H1 (cell line): ENCODE data around the gene CKAP5. TPM values are rescaled to one million over a fixed set of nuclear protein-coding genes. Genes with fewer than 3 reads are reported as not detected.

Source experiments
- CTCF ChIA-PET: fragments of 300-600 bp; sonication (Branson Sonifier 250); formaldehyde crosslinking; loops from one replicate; lab custom pipeline; 2021; ENCODE audit not compliant: partially characterized antibody; lab: Charles Lee
- POLR2A ChIA-PET: fragments of 300-600 bp; sonication (Branson Sonifier 250); formaldehyde crosslinking; loops from one replicate; lab custom pipeline; 2021; ENCODE audit warnings: inconsistent platforms; ENCODE audit not compliant: partially characterized antibody; lab: Charles Lee
- DNase-seq, 2 experiments: peaks; one replicate each; pipeline versions ENCODE4 v3.0.0 to v3.0.0-alpha.2; 2010 to 2022; ENCODE audit warnings: low spot score in 2 of 2, low read depth in 1 of 2, mixed read lengths in 1 of 2
- FAIRE-seq: peaks from 2 replicates; lab custom pipeline; 2011; peaks lifted over from hg19 to GRCh38; lab: Jason Lieb, UNC
- H2AFZ ChIP-seq: 2 replicates; pipeline ENCODE4 v1.8.1; 2012; ENCODE audit warnings: low read length, inconsistent platforms
- H2AK5ac ChIP-seq: 2 replicates; pipeline ENCODE4 v1.6.1; 2013; ENCODE audit warnings: low read depth, low read length
- H2BK120ac ChIP-seq: replicated peaks from 2 replicates; pipeline ENCODE3; 2013; ENCODE audit warnings: low read depth, low read length, inconsistent platforms
- H2BK12ac ChIP-seq: 2 replicates; pipeline ENCODE4 v1.6.1; 2013; ENCODE audit warnings: low read depth, low read length
- H2BK15ac ChIP-seq: 2 replicates; pipeline ENCODE4 v1.6.1; 2013; ENCODE audit warnings: low read length
- H2BK20ac ChIP-seq: 2 replicates; pipeline ENCODE4 v1.6.1; 2013; ENCODE audit warnings: low read length
- H2BK5ac ChIP-seq: 2 replicates; pipeline ENCODE4 v1.6.1; 2013; ENCODE audit warnings: low read depth, low read length
- H3K14ac ChIP-seq: 2 replicates; pipeline ENCODE4 v1.6.1; 2013; ENCODE audit warnings: inconsistent platforms; ENCODE audit not compliant: insufficient read length
- H3K18ac ChIP-seq: 2 replicates; pipeline ENCODE4 v1.6.1; 2013; ENCODE audit warnings: low read length; ENCODE audit errors: extremely low read depth
- H3K23ac ChIP-seq: 2 replicates; pipeline ENCODE4 v1.6.1; 2013; ENCODE audit warnings: inconsistent platforms; ENCODE audit not compliant: insufficient read length
- H3K23me2 ChIP-seq: 2 replicates; pipeline ENCODE4 v1.6.1; 2013; ENCODE audit warnings: low read depth, low read length
- H3K27ac ChIP-seq: 2 replicates; pipeline ENCODE4 v1.6.1; 2011; ENCODE audit warnings: low read depth, low read length, inconsistent platforms
- H3K27me3 ChIP-seq, 4 experiments: replicated peaks in 1 of 4; 1 replicate in 1 of 4; 2 replicates in 3 of 4; pipeline versions ENCODE4 v1.6.1 to v1.8.1; 2011 to 2013; ENCODE audit warnings: low read length in 3 of 4, mild to moderate bottlenecking in 3 of 4, inconsistent platforms in 2 of 4, mixed read lengths in 2 of 4, moderate library complexity in 1 of 4; ENCODE audit not compliant: control insufficient read depth in 3 of 4, insufficient read depth in 3 of 4; ENCODE audit errors: extremely low read depth in 1 of 4
- H3K36me3 ChIP-seq, 4 experiments: 2 replicates each; pipeline versions ENCODE4 v1.6.1 to v1.8.1; 2011 to 2013; ENCODE audit warnings: mild to moderate bottlenecking in 4 of 4, low read length in 3 of 4, moderate library complexity in 2 of 4, control low read depth in 1 of 4, inconsistent platforms in 1 of 4; ENCODE audit not compliant: insufficient read depth in 4 of 4, control insufficient read depth in 2 of 4
- H3K4ac ChIP-seq: replicated peaks from 2 replicates; pipeline ENCODE3; 2013; ENCODE audit warnings: low read length, low read depth, mixed read lengths, inconsistent platforms; ENCODE audit not compliant: insufficient read length
- H3K4me1 ChIP-seq, 4 experiments: replicated peaks in 1 of 4; 1 replicate in 1 of 4; 2 replicates in 3 of 4; pipeline versions ENCODE4 v1.6.1 to v1.8.1; 2011 to 2013; ENCODE audit warnings: low read length in 3 of 4, inconsistent platforms in 2 of 4, mixed read lengths in 1 of 4; ENCODE audit not compliant: insufficient read depth in 4 of 4, control insufficient read depth in 3 of 4
- H3K4me2 ChIP-seq, 2 experiments: 2 replicates each; pipeline versions ENCODE4 v1.6.1 to v1.8.1; 2011 to 2013; ENCODE audit warnings: low read depth in 2 of 2, low read length in 2 of 2, control low read depth in 1 of 2, inconsistent platforms in 1 of 2, mild to moderate bottlenecking in 1 of 2; ENCODE audit not compliant: insufficient read depth in 1 of 2
- H3K4me3 ChIP-seq, 4 experiments: fragments of 200-600, 300-600 bp in 1 of 4; sonication (generic), shearing (Covaris generic), sonication (Bioruptor Twin) in 1 of 4; 2 replicates each; pipeline versions ENCODE4 v1.5.1 to v1.8.1; 2011 to 2016; ENCODE audit warnings: low read length in 4 of 4, low read depth in 3 of 4, control low read depth in 2 of 4, inconsistent platforms in 2 of 4, mild to moderate bottlenecking in 2 of 4, mixed read lengths in 1 of 4, moderate library complexity in 1 of 4; ENCODE audit not compliant: insufficient read depth in 2 of 4; ENCODE audit errors: extremely low read depth in 1 of 4
- H3K56ac ChIP-seq: replicated peaks from 2 replicates; pipeline ENCODE3; 2013; ENCODE audit warnings: low read depth, mild to moderate bottlenecking, mixed read lengths, low read length, inconsistent platforms; ENCODE audit not compliant: insufficient read length
- H3K79me1 ChIP-seq: 2 replicates; pipeline ENCODE4 v1.6.1; 2013; ENCODE audit warnings: low read depth, low read length, control low read depth
- H3K79me2 ChIP-seq, 2 experiments: 2 replicates each; pipeline versions ENCODE4 v1.6.1 to v1.8.1; 2012 to 2013; ENCODE audit warnings: low read length in 2 of 2, mild to moderate bottlenecking in 2 of 2, inconsistent platforms in 1 of 2; ENCODE audit not compliant: insufficient read depth in 2 of 2, control insufficient read depth in 1 of 2
- H3K9ac ChIP-seq, 4 experiments: replicated peaks in 1 of 4; 1 replicate in 1 of 4; 2 replicates in 3 of 4; pipeline versions ENCODE4 v1.6.1 to v1.8.1; 2011 to 2013; ENCODE audit warnings: low read depth in 3 of 4, low read length in 3 of 4, control low read depth in 2 of 4, mild to moderate bottlenecking in 2 of 4, moderate library complexity in 2 of 4, inconsistent platforms in 1 of 4; ENCODE audit errors: extremely low read depth in 1 of 4
- H3K9me3 ChIP-seq, 2 experiments: 2 replicates each; pipeline versions ENCODE4 v1.6.1 to v1.8.1; 2012 to 2013; ENCODE audit warnings: mild to moderate bottlenecking in 2 of 2, moderate library complexity in 2 of 2, control low read depth in 1 of 2, inconsistent platforms in 1 of 2, low read depth in 1 of 2, low read length in 1 of 2, mixed read lengths in 1 of 2; ENCODE audit not compliant: insufficient read depth in 2 of 2
- H4K20me1 ChIP-seq, 2 experiments: replicated peaks in 1 of 2; 2 replicates each; pipeline versions ENCODE3 to v1.8.1; 2011 to 2013; ENCODE audit warnings: inconsistent platforms in 2 of 2, low read length in 2 of 2, mild to moderate bottlenecking in 1 of 2; ENCODE audit not compliant: insufficient read depth in 2 of 2, control insufficient read depth in 1 of 2
- H4K5ac ChIP-seq: 2 replicates; pipeline ENCODE4 v1.6.1; 2013; ENCODE audit warnings: low read length, low read depth, mixed read lengths, inconsistent platforms; ENCODE audit not compliant: insufficient read length
- H4K8ac ChIP-seq: 2 replicates; pipeline ENCODE4 v1.8.0; 2013; ENCODE audit warnings: mild to moderate bottlenecking, moderate library complexity, low read length, inconsistent platforms; ENCODE audit not compliant: insufficient read depth; ENCODE audit errors: extremely low read depth
- H4K91ac ChIP-seq: replicated peaks from 2 replicates; pipeline ENCODE3; 2013; ENCODE audit warnings: low read length, mixed read lengths, inconsistent platforms; ENCODE audit not compliant: insufficient read length
- CBX5 ChIP-seq: fragments of 300-800, 300-1000 bp; sonication (generic); IDR thresholded peaks from 2 replicates; pipeline ENCODE4 v1.7.1; 2016; ENCODE audit warnings: antibody characterized with exemption, low read length, low read depth
- CBX8 ChIP-seq: fragments of 300-800, 300-1000 bp; sonication (generic); IDR thresholded peaks from 2 replicates; pipeline ENCODE4 v1.7.1; 2016; ENCODE audit warnings: low read depth, low read length, borderline replicate concordance
- CREB1 ChIP-seq: IDR thresholded peaks from 2 replicates; pipeline ENCODE4 v1.6.1; 2012; ENCODE audit warnings: inconsistent platforms
- E2F6 ChIP-seq: IDR thresholded peaks from 2 replicates; pipeline ENCODE4 v1.6.1; 2012; ENCODE audit warnings: inconsistent platforms
- GTF2F1 ChIP-seq: IDR thresholded peaks from 2 replicates; pipeline ENCODE4 v1.6.1; 2012; ENCODE audit warnings: low read depth, low read length, improper control_type of control experiment, borderline replicate concordance
- JUN ChIP-seq: IDR thresholded peaks from 2 replicates; pipeline ENCODE4 v1.6.1; 2011; ENCODE audit warnings: low read depth, mild to moderate bottlenecking, improper control_type of control experiment, low read length
- POLR2A ChIP-seq, 2 experiments: IDR thresholded peaks; 1 replicate in 1 of 2; 2 replicates in 1 of 2; pipeline ENCODE4 v1.6.1; 2011; ENCODE audit warnings: low read depth in 2 of 2, low read length in 2 of 2, mild to moderate bottlenecking in 2 of 2; ENCODE audit errors: control extremely low read depth in 1 of 2
- SAP30 ChIP-seq: fragments of 300-600 bp; sonication (generic); IDR thresholded peaks from 2 replicates; pipeline ENCODE4 v1.7.1; 2012; ENCODE audit warnings: low read length, moderate library complexity, mild to moderate bottlenecking, inconsistent platforms; ENCODE audit not compliant: insufficient read depth, insufficient replicate concordance
- SIN3A ChIP-seq, 2 experiments: IDR thresholded peaks in 1 of 2; conservative IDR thresholded peaks in 1 of 2; 2 replicates each; pipeline ENCODE4 v1.6.1; 2011 to 2012; ENCODE audit warnings: low read length in 2 of 2, improper control_type of control experiment in 1 of 2, low read depth in 1 of 2, mild to moderate bottlenecking in 1 of 2
- SIRT6 ChIP-seq: IDR thresholded peaks from one replicate; pipeline ENCODE4 v1.7.1; 2012; ENCODE audit warnings: low read length, inconsistent platforms
- SP4 ChIP-seq: IDR thresholded peaks from 2 replicates; pipeline ENCODE4 v1.6.1; 2012; ENCODE audit warnings: low read length, inconsistent platforms
- TBP ChIP-seq: IDR thresholded peaks from 2 replicates; pipeline ENCODE4 v1.6.1; 2011; ENCODE audit warnings: low read depth, low read length, improper control_type of control experiment
- WGBS, 2 experiments: shearing (Covaris generic) in 1 of 2; methylation state at CpG; one replicate each; pipeline versions ENCODE4 v1.1.6 to v1.1.7; 2013 to 2015; ENCODE audit warnings: low lambda C conversion rate in 2 of 2, mixed read lengths in 2 of 2, inconsistent platforms in 1 of 2, low coverage in 1 of 2, missing lambda C conversion rate in 1 of 2; ENCODE audit not compliant: insufficient replicate concordance in 2 of 2, insufficient coverage in 1 of 2, insufficient read length in 1 of 2; ENCODE audit errors: extremely low coverage in 1 of 2, missing lambda C conversion rate in 1 of 2; 5-methylcytosine and 5-hydroxymethylcytosine counted together
- polyA plus RNA-seq, 7 experiments: library from polyadenylated mRNA; depleted of rRNA in 3 of 7; stranded (reverse) in 5 of 7; unstranded in 2 of 7; fragments of >200 nt in 5 of 7; fragments of 200-250 nt in 2 of 7; gene quantifications; 1 replicate in 5 of 7; 2 replicates in 1 of 7; 4 replicates in 1 of 7; pipeline versions ENCODE4 v1.2.1 to v1.2.3, GENCODE V29; 2011 to 2013; ENCODE audit warnings: missing spikeins in 2 of 7, mixed read lengths in 2 of 7
- total RNA-seq: library from RNA; stranded (reverse); fragmentation: NEBNext Ultra II Directional; extraction: Animal tissue kit (Norgen Biotek cat#: 25700); gene quantifications from 2 replicates; pipeline ENCODE4 v1.2.1, GENCODE V29; 2021
- TF ChIP-seq, protein P1 (sequence below): IDR thresholded peaks from 2 replicates; pipeline ENCODE4 v1.6.1; 2011; ENCODE audit warnings: low read length, improper control_type of control experiment

The CKAP5 gene
- total and polyA plus RNA-seq, 2 of the 8 experiments (the other 6 are each of a cell fraction or from before 2014, with no cell fraction given), result 64.8 to 185 TPM

GRCh38 chr11:46698597-46698996 lies 147.5 kb downstream of the CKAP5 start:
- DNase-seq (no peak), FAIRE-seq (no peak)
- CTCF ChIA-PET, result interaction anchor here (0.6 to 2.3 kb wide), 2 partner anchors 24 to 169 kb away, joined by 3 to 5 read pairs; no protein-coding TSS in a partner anchor
- no peak overlapping the region for H4K91ac ChIP-seq
- H3K23me2 ChIP-seq, result peaks cover 9% of the 10 kb centered on the region; the same call in 1 of the 2 replicates
- H3K4me1 ChIP-seq, result no peaks in the 10 kb centered on the region; a peak in 4 of 7 replicates
- no peaks in the 10 kb centered on the region for H3K27me3 ChIP-seq
- H3K4me3 ChIP-seq, result no peak overlapping the region
- 92% methylated on average over 1 of the region's 1 CpG; no CpG with 5 or more reads in 1 of the 2 experiments for WGBS, 2 experiments
- no peak overlapping the region for H2BK12ac ChIP-seq
- peaks cover 3 to 16% of the 10 kb centered on the region in 2 experiments; a peak in 2 of 4 replicates for H3K79me2 ChIP-seq
- H3K9ac ChIP-seq, result no peak overlapping the region
- H2BK20ac ChIP-seq, result no peak overlapping the region
- H3K14ac ChIP-seq, result no peak overlapping the region
- H3K9me3 ChIP-seq, result no peaks in the 10 kb centered on the region
- H3K4ac ChIP-seq, result no peak overlapping the region
- H3K23ac ChIP-seq, result no peak overlapping the region
- H3K27ac ChIP-seq, result no peak overlapping the region
- no peak overlapping the region for H2BK15ac ChIP-seq
- no peak overlapping the region for H2BK120ac ChIP-seq
- POLR2A ChIA-PET, result interaction anchor here (1.1 to 3.1 kb wide), 3 partner anchors 11 to 27 kb away, joined by 4 to 21 read pairs (median 5); no protein-coding TSS in a partner anchor
- H2AFZ ChIP-seq, result no peak overlapping the region
- H3K4me2 ChIP-seq, result no peak overlapping the region
- H3K18ac ChIP-seq, result no peak overlapping the region
- H2AK5ac ChIP-seq, result no peak overlapping the region
- H3K36me3 ChIP-seq, result peaks cover 6 to 20% (median 16%) of the 10 kb centered on the region in 4 experiments; a peak in 7 of 8 replicates
- H3K56ac ChIP-seq, result no peak overlapping the region
- H4K5ac ChIP-seq, result no peak overlapping the region
- H3K79me1 ChIP-seq, result no peaks in the 10 kb centered on the region
- H4K20me1 ChIP-seq, result peaks cover 0 to 2% of the 10 kb centered on the region in 2 experiments
- H2BK5ac ChIP-seq, result no peak overlapping the region
- H4K8ac ChIP-seq, result no peak overlapping the region
- TF ChIP-seq POLR2A (IDR thresholded peaks at IDR 0.05; ENCODE audit: control extremely low read depth in 1 of 2, low read depth in 2 of 2, low read length in 2 of 2) (no peak), GTF2F1 (no peak), E2F6 (no peak), SIN3A (conservative IDR thresholded peaks at IDR 0.05 in 1 of 2, IDR thresholded peaks at IDR 0.05 in 1 of 2; ENCODE audit: low read depth in 1 of 2, low read length in 2 of 2) (no peak), SP4 (no peak), CBX5 (no peak), TBP (no peak), SIRT6 (no peak), CBX8 (no peak), SAP30 (no peak), JUN (no peak), CREB1 (no peak)
- TF ChIP-seq, protein P1, sequence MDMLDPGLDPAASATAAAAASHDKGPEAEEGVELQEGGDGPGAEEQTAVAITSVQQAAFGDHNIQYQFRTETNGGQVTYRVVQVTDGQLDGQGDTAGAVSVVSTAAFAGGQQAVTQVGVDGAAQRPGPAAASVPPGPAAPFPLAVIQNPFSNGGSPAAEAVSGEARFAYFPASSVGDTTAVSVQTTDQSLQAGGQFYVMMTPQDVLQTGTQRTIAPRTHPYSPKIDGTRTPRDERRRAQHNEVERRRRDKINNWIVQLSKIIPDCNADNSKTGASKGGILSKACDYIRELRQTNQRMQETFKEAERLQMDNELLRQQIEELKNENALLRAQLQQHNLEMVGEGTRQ, result no peak
